GM12892 (cell line): ENCODE measurements around the gene IPO11.

Experiments
- POLR2A ChIP-seq: IDR thresholded peaks from 2 replicates; pipeline ENCODE4 v1.6.1; 2011; ENCODE audit warnings: low read depth, low read length, control low read depth
- POLR2AphosphoS5 ChIP-seq: IDR thresholded peaks from 2 replicates; pipeline ENCODE4 v1.6.1; 2011; ENCODE audit warnings: low read depth, low read length, control low read depth

DNA sequence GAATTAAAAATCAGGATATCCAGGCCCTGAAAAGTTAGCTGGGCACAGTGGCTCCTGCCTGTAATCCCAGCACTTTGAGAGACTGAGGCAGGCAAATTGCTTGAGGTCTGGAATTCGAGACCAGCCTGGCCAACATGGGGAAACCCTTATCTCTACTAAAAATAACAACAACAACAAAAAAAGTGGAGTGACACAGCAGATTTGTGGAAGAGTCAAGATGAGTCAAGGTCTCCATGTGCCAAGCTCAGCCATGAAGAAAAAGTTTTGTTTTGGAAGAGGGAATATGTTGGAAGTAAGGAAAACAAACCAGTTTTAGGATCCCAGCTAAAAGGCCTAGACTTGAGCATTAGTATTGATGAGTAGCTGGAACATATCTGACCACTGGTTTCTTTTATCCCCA lies 180.8 kb downstream of the IPO11 start:
- TF ChIP-seq POLR2A, result no peak
- no peak for TF ChIP-seq POLR2AphosphoS5
